Stimulated activated CD8-positive, alpha-beta memory T cell treated with anti-CD3 and anti-CD28 coated beads, Interleukin-4, amount 100 ng/mL, for 1 hour (primary cell): ENCODE data around the gene OR52A1.

Experiments
- DNase-seq, 2 donors: peaks; one replicate each; pipeline ENCODE4 v3.0.0-alpha.2; 2020; ENCODE audit warnings: low read depth in 2 of 2, low spot score in 1 of 2

OR52A1 gene

DNA sequence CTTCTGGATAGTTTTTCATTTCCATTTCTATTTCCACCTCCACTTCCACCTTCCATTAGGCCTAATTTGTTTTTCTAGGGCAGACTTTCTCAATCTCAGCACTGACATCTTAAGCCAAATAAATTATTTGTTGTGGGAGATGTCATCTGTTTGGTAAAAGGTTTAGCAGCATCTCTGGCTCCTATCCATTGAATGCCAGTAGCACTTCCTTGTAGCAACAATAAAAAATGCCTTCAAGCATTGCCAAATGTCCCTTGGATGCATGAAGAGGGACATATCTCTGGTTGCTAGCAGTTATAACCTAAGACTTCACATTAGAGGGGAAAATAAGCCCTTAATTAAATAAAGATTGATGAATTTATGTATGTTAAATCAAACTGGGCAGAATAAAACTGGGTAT, 18.3 kb downstream of the OR52A1 start:
- DNase-seq = no peak

- no peak for DNase-seq
Measured at GRCh38 chr11:5131584-5132335, 22.8 kb downstream of the OR52A1 start.

DNA sequence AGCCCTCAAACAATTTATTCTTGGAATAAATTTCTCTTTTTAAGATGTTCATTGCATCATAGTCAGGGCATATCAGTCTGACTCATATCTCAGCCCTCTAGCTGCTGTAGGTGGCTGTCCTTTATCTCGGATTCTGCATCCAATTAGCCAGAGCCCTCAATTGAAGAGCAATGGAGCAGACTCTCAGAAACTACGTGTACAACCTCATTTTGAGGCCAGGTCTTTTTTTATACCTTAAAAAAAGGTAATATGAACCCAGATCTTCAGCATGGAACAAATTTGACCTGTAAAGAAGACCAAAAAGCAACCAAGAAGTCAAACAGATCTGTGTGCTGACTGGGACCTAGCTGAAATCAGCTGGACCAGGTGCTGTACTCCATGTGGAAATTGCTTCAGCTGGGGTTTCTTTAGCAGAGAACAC, 25.1 kb downstream of the OR52A1 start:
- DNase-seq = no peak

DNA sequence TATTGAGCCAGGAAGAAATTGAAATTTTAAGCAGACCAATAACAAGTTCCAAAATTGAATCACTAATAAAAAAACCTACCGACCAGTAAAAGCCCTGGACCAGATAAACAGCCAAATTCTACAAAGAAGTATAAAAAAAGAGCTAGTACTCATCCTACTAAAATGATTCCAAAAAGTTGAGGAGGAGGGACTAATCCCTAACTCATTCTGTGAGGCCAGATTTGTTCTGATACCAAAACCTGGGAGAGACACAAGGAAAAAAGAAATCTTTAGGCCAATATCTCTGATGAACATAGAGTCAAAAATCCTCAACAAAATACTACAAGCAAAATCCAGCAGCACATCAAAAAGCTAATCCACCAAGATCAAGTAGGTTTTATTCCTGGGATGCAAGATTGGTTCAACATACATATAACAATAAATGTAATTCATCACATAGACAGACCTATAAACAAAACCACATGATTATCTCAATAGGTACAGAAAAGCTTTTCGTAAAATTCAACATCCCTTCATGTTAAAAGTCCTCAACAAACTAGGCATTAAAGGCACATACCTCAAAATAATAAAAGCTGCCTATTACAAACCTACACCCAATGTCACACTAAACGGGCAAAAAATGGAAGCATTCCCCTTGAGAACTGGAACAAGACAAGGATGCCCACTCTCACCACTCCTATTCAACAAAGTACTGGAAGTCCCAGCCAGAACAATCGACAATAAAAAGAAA, 29.5 kb downstream of the OR52A1 start:
- no peak for DNase-seq

DNA sequence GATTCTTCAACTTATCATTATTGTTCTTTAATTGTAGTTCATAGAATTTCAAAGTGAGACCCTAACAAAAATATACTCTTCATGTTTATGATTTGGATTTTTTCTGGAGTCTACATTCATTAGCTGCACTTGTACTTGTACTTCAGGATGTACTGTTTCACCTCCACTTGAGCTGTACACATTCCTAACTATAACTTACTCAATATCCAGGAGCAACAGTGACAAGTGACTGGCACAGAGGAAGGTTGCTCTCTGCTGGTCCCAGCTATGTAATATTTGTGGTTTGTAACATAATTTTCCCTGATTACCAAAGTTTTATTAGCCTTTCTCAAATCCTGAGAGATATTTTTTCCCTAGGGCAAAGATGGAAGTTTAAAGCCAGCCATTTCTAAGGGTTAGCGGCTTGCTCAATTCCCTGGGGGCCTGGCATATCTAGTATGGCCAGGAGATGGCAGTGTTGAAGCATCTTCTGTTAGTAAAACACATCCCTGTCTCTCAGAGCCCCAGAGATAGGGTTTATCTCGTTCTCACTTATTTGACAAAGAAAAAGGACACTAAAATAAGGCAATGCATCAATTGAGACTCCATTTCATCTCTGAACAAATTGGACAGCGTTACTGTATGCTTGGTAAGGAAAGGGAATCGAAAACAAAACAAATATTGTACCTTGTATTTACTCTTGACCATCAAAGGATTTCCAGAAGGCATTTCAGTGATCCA, 30.6 kb downstream of the OR52A1 start:
- no peak for DNase-seq

DNA sequence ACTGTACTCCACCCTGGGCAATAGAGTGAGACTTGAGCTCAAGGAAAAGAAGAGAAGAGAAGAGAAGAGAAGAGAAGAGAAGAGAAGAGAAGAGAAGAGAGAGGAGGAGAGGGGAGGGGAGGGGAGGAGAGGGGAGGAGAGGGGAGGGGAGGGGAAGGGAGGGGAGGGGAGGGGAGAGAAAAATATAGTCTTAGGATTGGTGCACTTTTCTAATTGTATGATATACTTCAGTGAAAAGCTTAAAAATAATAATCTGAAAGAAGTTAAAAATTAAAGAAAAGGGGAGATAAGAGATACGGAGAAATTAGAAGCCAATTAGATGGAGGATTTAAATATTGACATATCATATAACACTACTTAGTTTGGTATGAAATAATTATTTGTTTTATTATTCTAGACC, 35.7 kb downstream of the OR52A1 start:
- no peak for DNase-seq

DNA sequence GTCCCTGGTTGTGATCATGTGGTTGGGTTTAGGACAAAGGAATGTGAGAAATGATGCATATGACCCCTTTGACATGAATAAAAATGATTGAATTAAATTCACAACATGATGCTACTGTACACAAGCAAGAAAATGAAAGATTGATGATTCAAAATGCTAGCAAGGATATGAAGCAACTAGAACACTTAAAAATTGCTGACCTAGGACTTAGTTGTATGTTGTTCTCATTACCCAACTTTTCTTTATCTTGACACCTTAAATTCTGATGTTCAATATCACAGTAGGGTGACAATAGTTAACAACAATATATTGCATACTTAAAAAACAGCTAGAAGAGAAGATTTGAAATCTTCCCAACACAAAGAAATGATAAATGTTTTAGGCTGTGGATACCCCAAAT, 37.0 kb downstream of the OR52A1 start:
- no peak for DNase-seq

GRCh38 chr11:5115339-5115738, 39.2 kb downstream of the OR52A1 start:
- DNase-seq = no peak

GRCh38 chr11:5107285-5107684, 47.3 kb downstream of the OR52A1 start:
- no peak for DNase-seq

- DNase-seq = no peak
Measured at GRCh38 chr11:5103066-5103465, 51.5 kb downstream of the OR52A1 start.

GRCh38 chr11:5102246-5102645, 52.3 kb downstream of the OR52A1 start:
- no peak for DNase-seq

DNA sequence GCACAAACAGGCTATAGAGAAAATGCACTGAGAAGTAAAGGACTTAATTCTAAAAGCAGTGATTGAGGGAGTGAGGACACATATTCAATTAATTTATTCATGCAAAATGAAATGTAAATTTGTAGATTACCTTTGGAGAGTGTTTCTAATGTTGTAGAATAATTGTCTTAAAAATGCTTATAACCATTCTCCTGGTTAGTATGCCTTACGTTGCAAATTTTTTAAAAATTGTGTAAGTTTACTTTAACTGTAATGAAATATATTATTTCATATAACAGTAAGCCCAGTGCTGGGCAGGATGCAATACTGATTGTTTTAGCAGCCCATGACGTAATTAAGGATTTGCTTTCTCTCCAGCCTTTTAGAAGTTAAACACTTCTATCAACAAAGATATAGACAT, 58.5 kb downstream of the OR52A1 start:
- no peak for DNase-seq
